HEK293 (cell line): ENCODE data around the gene ANP32B.
A peak's percentile ranks its signal among the peaks of the same experiment; 100 is the strongest.

Experiments
- CTCF ChIA-PET: fragments of 350-600 bp; formaldehyde crosslinking; extraction: SDS; loops from one replicate; lab custom pipeline; 2021; ENCODE audit warnings: antibody characterized with exemption; lab: Yijun Ruan, JAX
- POLR2A ChIA-PET: fragments of 300-600 bp; formaldehyde crosslinking; extraction: SDS; loops from one replicate; lab custom pipeline; 2020; ENCODE audit warnings: antibody characterized with exemption, inconsistent platforms; lab: Yijun Ruan, JAX
- H3K27ac ChIP-seq: fragments of 200-500 bp; sonication (Bioruptor generic); 2 replicates; pipeline ENCODE4 v1.5.1; 2014; ENCODE audit warnings: low read depth, low read length, control low read depth, inconsistent platforms; ENCODE audit errors: extremely low read depth
- H3K36me3 ChIP-seq, 2 experiments: fragments of 200-500 bp in 1 of 2; sonication (Bioruptor generic) in 1 of 2; 1 replicate in 1 of 2; 2 replicates in 1 of 2; pipeline ENCODE4 v1.5.1; 2014 to 2017; ENCODE audit warnings: inconsistent platforms in 2 of 2, low read length in 2 of 2; ENCODE audit not compliant: control insufficient read depth in 2 of 2, insufficient read depth in 1 of 2
- H3K4me1 ChIP-seq: fragments of 200-500 bp; sonication (Bioruptor generic); 2 replicates; pipeline ENCODE4 v1.5.1; 2014; ENCODE audit warnings: mild to moderate bottlenecking, low read length, inconsistent platforms; ENCODE audit not compliant: control insufficient read depth, insufficient read depth
- H3K4me3 ChIP-seq: 2 replicates; pipeline ENCODE4 v1.5.1; 2011; ENCODE audit warnings: low read depth, mild to moderate bottlenecking, control low read depth, low read length, moderate library complexity
- H3K9me3 ChIP-seq: fragments of 200-500 bp; sonication (Bioruptor generic); 2 replicates; pipeline ENCODE4 v1.5.1; 2014; ENCODE audit warnings: low read depth, low read length, inconsistent platforms; ENCODE audit not compliant: control insufficient read depth, insufficient read depth
- BCL11A ChIP-seq: fragments of 450-650 bp; formaldehyde crosslinking; IDR thresholded peaks from 2 replicates; pipeline ENCODE4 v1.5.1; 2016; ENCODE audit warnings: low read depth, missing biosample characterization, missing genetic modification characterization
- BCL6B ChIP-seq: fragments of 450-650 bp; formaldehyde crosslinking; IDR thresholded peaks from 2 replicates; pipeline ENCODE4 v1.5.1; 2017; ENCODE audit warnings: missing biosample characterization, missing genetic modification characterization
- FEZF1 ChIP-seq: fragments of 450-650 bp; formaldehyde crosslinking; IDR thresholded peaks from 2 replicates; pipeline ENCODE4 v1.5.1; 2016; ENCODE audit warnings: missing biosample characterization, missing genetic modification characterization
- KLF10 ChIP-seq: fragments of 450-650 bp; IDR thresholded peaks from 2 replicates; pipeline ENCODE4 v1.5.1; 2018; ENCODE audit warnings: missing biosample characterization, mild to moderate bottlenecking, missing genetic modification characterization
- KLF9 ChIP-seq: fragments of 450-650 bp; formaldehyde crosslinking; IDR thresholded peaks from 2 replicates; pipeline ENCODE4 v1.5.1; 2016; ENCODE audit warnings: missing biosample characterization, missing genetic modification characterization, low read depth
- ZBTB20 ChIP-seq: fragments of 450-650 bp; formaldehyde crosslinking; IDR thresholded peaks from 2 replicates; pipeline ENCODE4 v1.5.1; 2016; ENCODE audit warnings: missing biosample characterization, missing genetic modification characterization
- ZEB2 ChIP-seq: fragments of 450-650 bp; formaldehyde crosslinking; IDR thresholded peaks from 2 replicates; pipeline ENCODE4 v1.5.1; 2016; ENCODE audit warnings: missing biosample characterization, missing genetic modification characterization
- ZFP37 ChIP-seq: fragments of 450-650 bp; formaldehyde crosslinking; IDR thresholded peaks from 2 replicates; pipeline ENCODE4 v1.5.1; 2016; ENCODE audit warnings: missing biosample characterization, missing genetic modification characterization
- ZFP69B ChIP-seq: fragments of 450-650 bp; formaldehyde crosslinking; IDR thresholded peaks from 2 replicates; pipeline ENCODE4 v1.5.1; 2016; ENCODE audit warnings: missing biosample characterization, missing genetic modification characterization
- ZIC2 ChIP-seq: fragments of 450-650 bp; formaldehyde crosslinking; IDR thresholded peaks from 2 replicates; pipeline ENCODE4 v1.5.1; 2016; ENCODE audit warnings: missing biosample characterization, missing genetic modification characterization
- ZNF16 ChIP-seq: fragments of 450-650 bp; formaldehyde crosslinking; IDR thresholded peaks from 2 replicates; pipeline ENCODE4 v1.5.1; 2016; ENCODE audit warnings: low read depth, missing biosample characterization, missing genetic modification characterization
- ZNF335 ChIP-seq: fragments of 450-650 bp; formaldehyde crosslinking; conservative IDR thresholded peaks from 2 replicates; pipeline ENCODE4 v1.5.1; 2016; ENCODE audit warnings: missing biosample characterization, missing genetic modification characterization
- ZNF354C ChIP-seq: fragments of 450-650 bp; formaldehyde crosslinking; IDR thresholded peaks from 2 replicates; pipeline ENCODE4 v1.5.1; 2016; ENCODE audit warnings: missing biosample characterization, missing genetic modification characterization, low read depth, borderline replicate concordance
- ZNF433 ChIP-seq: fragments of 450-650 bp; formaldehyde crosslinking; IDR thresholded peaks from 2 replicates; pipeline ENCODE4 v1.5.1; 2016; ENCODE audit warnings: missing biosample characterization, missing genetic modification characterization, low read depth
- ZNF521 ChIP-seq: fragments of 450-650 bp; formaldehyde crosslinking; IDR thresholded peaks from 2 replicates; pipeline ENCODE4 v1.5.1; 2017; ENCODE audit warnings: missing biosample characterization, mild to moderate bottlenecking, missing genetic modification characterization
- ZNF544 ChIP-seq: fragments of 450-650 bp; formaldehyde crosslinking; IDR thresholded peaks from 2 replicates; pipeline ENCODE4 v1.5.0; 2017; ENCODE audit warnings: missing biosample characterization, missing genetic modification characterization
- ZNF548 ChIP-seq: fragments of 450-650 bp; formaldehyde crosslinking; IDR thresholded peaks from 2 replicates; pipeline ENCODE4 v1.5.1; 2016; ENCODE audit warnings: missing biosample characterization, missing genetic modification characterization
- ZNF549 ChIP-seq: fragments of 450-650 bp; IDR thresholded peaks from 2 replicates; pipeline ENCODE4 v1.5.1; 2018; ENCODE audit warnings: missing biosample characterization, missing genetic modification characterization, mild to moderate bottlenecking, inconsistent platforms, moderate library complexity
- ZNF561 ChIP-seq: fragments of 450-650 bp; IDR thresholded peaks from 2 replicates; pipeline ENCODE4 v1.5.1; 2018; ENCODE audit warnings: missing biosample characterization, missing genetic modification characterization, borderline replicate concordance
- ZNF610 ChIP-seq: fragments of 450-650 bp; formaldehyde crosslinking; IDR thresholded peaks from 2 replicates; pipeline ENCODE4 v1.5.1; 2016; ENCODE audit warnings: missing biosample characterization, missing genetic modification characterization, borderline replicate concordance
- ZNF660 ChIP-seq: fragments of 450-650 bp; IDR thresholded peaks from 2 replicates; pipeline ENCODE4 v1.5.1; 2018; ENCODE audit warnings: missing biosample characterization, mild to moderate bottlenecking, missing genetic modification characterization
- ZSCAN4 ChIP-seq: fragments of 450-650 bp; formaldehyde crosslinking; IDR thresholded peaks from 2 replicates; pipeline ENCODE4 v1.5.1; 2017; ENCODE audit warnings: missing biosample characterization, missing genetic modification characterization

Gene ANP32B

GRCh38 chr9:98057138-98057799 lies 74.1 kb downstream of the ANP32B start:
- peak overlapping the region; percentile 20; the same call in 1 of the 2 replicates for H3K27ac ChIP-seq
- TF ChIP-seq ZNF16 (peak; percentile 90), KLF10 (tag by site-specific recombination) (no peak), ZNF561 (0 out of 2 replicates have a peak, but pooled peaks have one; percentile 0), ZNF335 (tag by site-specific recombination) (peak; percentile 88), ZNF548 (tag by site-specific recombination) (no peak), ZBTB20 (tag by site-specific recombination) (peak; percentile 63; the same call in 1 of the 2 replicates), BCL6B (peak; percentile 85; the same call in 1 of the 2 replicates)

GRCh38 chr9:98062161-98062560 lies 79.0 kb downstream of the ANP32B start:
- Histone ChIP-seq H3K9me3 (no peaks in the 10 kb centered on the region), H3K4me3 (no peak overlapping the region), H3K36me3 (peaks cover 3 to 53% of the 10 kb centered on the region in 2 experiments), H3K4me1 (no peaks in the 10 kb centered on the region), H3K27ac (no peak overlapping the region)
- POLR2A ChIA-PET: interaction anchor here (0.6 kb wide), 1 partner anchor 1617 kb away, joined by 3 read pairs; no protein-coding TSS in a partner anchor
- CTCF ChIA-PET: interaction anchor here (0.7 to 3.1 kb wide), 2 partner anchors 12 to 240 kb away, joined by 3 to 21 read pairs; no protein-coding TSS in a partner anchor
- no peak for TF ChIP-seq KLF9 (tag by site-specific recombination)
- TF ChIP-seq ZEB2 (tag by site-specific recombination): no peak
- no peak for TF ChIP-seq ZFP37 (tag by site-specific recombination)
- TF ChIP-seq ZFP69B (tag by site-specific recombination): no peak
- no peak for TF ChIP-seq ZNF544 (tag by site-specific recombination)
- no peak for TF ChIP-seq ZNF433 (tag by site-specific recombination)
- TF ChIP-seq ZNF354C (tag by site-specific recombination): no peak
- no peak for TF ChIP-seq ZNF521 (tag by site-specific recombination)

More at GRCh38 chr9:98057138-98057799, 74.1 kb downstream of the ANP32B start:
- H3K4me1 ChIP-seq: no peaks in the 10 kb centered on the region
- H3K4me3 ChIP-seq: peak overlapping the region; percentile 83
- peaks cover 0 to 13% of the 10 kb centered on the region in 2 experiments for H3K36me3 ChIP-seq
- ChIA-PET POLR2A (interaction anchor here (0.7 to 3.7 kb wide), 18 partner anchors 9 to 360 kb away, joined by 3 to 41 read pairs (median 6); partner anchors contain the start of genes ANP32B, TBC1D2, TRMO and XPA), CTCF (interaction anchor here (0.7 to 1.8 kb wide), 4 partner anchors 13 to 196 kb away, joined by 3 to 16 read pairs (median 5); no protein-coding TSS in a partner anchor)
- no peaks in the 10 kb centered on the region for H3K9me3 ChIP-seq

GRCh38 chr9:98064623-98065392 lies 81.7 kb downstream of the ANP32B start:
- ChIA-PET POLR2A (no interaction called here), CTCF (interaction anchor here (0.6 to 2.0 kb wide), 3 partner anchors 9 to 711 kb away, joined by 4 to 9 read pairs (median 4); no protein-coding TSS in a partner anchor)
- H3K36me3 ChIP-seq: peaks cover 3 to 67% of the 10 kb centered on the region in 2 experiments
- no peak for TF ChIP-seq ZNF660 (tag by site-specific recombination)
- TF ChIP-seq BCL11A (tag by site-specific recombination): no peak
- TF ChIP-seq ZNF610 (tag by site-specific recombination): no peak
- TF ChIP-seq ZNF549 (tag by site-specific recombination): no peak
- TF ChIP-seq ZIC2 (tag by site-specific recombination): peak; percentile 14; the same call in 1 of the 2 replicates
- no peak for TF ChIP-seq FEZF1
- TF ChIP-seq ZSCAN4 (tag by site-specific recombination): no peak
- H3K4me1 ChIP-seq: no peaks in the 10 kb centered on the region
- H3K27ac ChIP-seq: no peak overlapping the region
- no peaks in the 10 kb centered on the region for H3K9me3 ChIP-seq
- H3K4me3 ChIP-seq: no peak overlapping the region
